ENCODE data around the gene SFTA2.

The SFTA2 gene

GRCh38 chr6:30894381-30894780 lies 37.6 kb downstream of the SFTA2 start:
- no peak for DNase-seq (ENCODE audit: low read depth, low spot score)

GRCh38 chr6:30893666-30894065 lies 38.3 kb downstream of the SFTA2 start:
- DNase-seq (ENCODE audit: low read depth, low spot score), result no peak

More at GRCh38 chr6:30894381-30894780, 37.6 kb downstream of the SFTA2 start:
- no peak overlapping the region for H3K4me3 ChIP-seq (ENCODE audit: low read length)

GRCh38 chr6:30893001-30893591 lies 38.9 kb downstream of the SFTA2 start:
- H3K4me3 ChIP-seq (ENCODE audit: low read length), result no peak overlapping the region
- no peak for DNase-seq (ENCODE audit: low read depth, low spot score)

More at GRCh38 chr6:30893666-30894065, 38.3 kb downstream of the SFTA2 start:
- H3K4me3 ChIP-seq (ENCODE audit: low read length), result no peak overlapping the region

DNA sequence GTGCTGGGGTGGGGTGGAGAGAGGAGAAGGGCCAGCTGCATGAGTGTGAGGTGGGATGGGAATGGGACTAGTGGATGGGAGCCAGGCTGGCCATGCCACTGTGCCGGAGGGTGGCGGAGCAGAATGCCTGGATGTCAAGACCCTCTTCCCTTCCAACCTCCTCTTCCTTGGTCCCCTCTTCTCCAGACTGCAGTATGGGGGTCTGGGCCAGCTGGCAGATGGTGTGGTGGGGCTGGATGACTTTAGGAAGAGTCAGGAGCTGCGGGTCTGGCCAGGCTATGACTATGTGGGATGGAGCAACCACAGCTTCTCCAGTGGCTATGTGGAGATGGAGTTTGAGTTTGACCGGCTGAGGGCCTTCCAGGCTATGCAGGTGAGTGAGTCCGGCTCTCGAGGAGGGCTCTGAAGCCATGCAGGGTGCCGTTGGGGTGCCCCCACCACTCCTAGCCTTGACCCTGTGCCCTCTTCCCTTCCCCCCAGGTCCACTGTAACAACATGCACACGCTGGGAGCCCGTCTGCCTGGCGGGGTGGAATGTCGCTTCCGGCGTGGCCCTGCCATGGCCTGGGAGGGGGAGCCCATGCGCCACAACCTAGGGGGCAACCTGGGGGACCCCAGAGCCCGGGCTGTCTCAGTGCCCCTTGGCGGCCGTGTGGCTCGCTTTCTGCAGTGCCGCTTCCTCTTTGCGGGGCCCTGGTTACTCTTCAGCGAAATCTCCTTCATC lies 40.0 kb downstream of the SFTA2 start:
- DNase-seq (ENCODE audit: low read depth, low spot score), result no peak
- no peak overlapping the region for H3K4me3 ChIP-seq (ENCODE audit: low read length)

- no peak for DNase-seq (ENCODE audit: low read depth, low spot score)
- H3K4me3 ChIP-seq (ENCODE audit: low read length), result no peak overlapping the region
These were observed 40.6 kb downstream of the SFTA2 start for GRCh38 chr6:30891450-30891723.

DNA sequence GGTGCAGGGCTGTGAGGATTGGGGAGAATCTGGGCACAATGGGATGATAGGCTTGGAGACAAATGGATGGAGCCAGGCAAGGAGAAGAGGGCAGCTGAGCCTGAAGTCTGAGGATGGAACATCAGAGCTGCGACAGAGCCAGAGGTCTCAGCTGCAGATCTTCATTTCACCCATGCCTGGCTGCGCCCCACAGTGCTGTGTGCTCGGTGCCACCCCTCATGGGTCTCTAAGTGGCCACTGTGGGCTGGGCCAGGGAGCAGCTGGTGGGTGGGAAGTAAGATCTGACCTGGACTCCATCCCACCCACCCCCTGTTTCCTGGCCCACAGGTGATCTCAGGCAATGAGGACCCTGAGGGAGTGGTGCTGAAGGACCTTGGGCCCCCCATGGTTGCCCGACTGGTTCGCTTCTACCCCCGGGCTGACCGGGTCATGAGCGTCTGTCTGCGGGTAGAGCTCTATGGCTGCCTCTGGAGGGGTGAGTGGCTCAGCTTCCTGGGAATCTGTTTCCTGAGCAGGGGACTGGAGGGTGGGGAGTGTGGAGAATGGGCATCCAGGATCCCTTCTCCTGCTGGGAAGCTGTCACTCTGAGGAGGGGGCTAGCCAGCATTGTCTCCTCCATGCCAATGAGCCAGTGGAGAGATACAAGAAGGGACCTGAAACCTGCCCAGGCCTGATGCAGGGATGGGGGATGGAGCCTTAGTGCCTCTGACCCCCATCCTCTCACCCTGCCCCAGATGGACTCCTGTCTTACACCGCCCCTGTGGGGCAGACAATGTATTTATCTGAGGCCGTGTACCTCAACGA lies 41.1 kb downstream of the SFTA2 start:
- DNase-seq (ENCODE audit: low read depth, low spot score), result no peak

GRCh38 chr6:30889921-30890645 lies 41.9 kb downstream of the SFTA2 start:
- no peak for DNase-seq (ENCODE audit: low read depth, low spot score)
- no peak overlapping the region for H3K4me3 ChIP-seq (ENCODE audit: low read length)

More for the DNA sequence above, 41.1 kb downstream of the SFTA2 start:
- H3K4me3 ChIP-seq (ENCODE audit: low read length), result no peak overlapping the region

DNA sequence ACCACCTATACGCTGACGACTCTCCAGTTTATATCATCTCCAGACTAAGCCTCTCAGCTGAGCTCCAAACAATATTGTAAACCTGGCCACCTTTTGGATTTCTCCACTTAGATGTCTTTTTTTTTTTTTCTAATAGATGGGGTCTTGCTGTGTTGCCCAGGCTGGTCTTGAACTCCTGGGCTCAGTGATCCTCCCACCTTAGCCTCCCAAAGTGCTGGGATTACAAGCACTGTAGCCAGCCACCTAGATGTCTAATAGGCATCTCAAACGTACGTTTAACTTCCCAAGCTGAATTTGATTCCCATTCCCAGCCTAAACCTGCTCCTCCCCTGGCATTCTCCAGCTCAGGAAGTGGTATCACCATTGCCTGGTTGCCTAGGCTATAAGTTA lies 42.5 kb downstream of the SFTA2 start:
- no peak for DNase-seq (ENCODE audit: low read depth, low spot score)
- H3K4me3 ChIP-seq (ENCODE audit: low read length), result no peak overlapping the region

- DNase-seq (ENCODE audit: low read depth, low spot score), result no peak
- no peak overlapping the region for H3K4me3 ChIP-seq (ENCODE audit: low read length)
These were observed 43.0 kb downstream of the SFTA2 start for GRCh38 chr6:30888816-30889495.

DNA sequence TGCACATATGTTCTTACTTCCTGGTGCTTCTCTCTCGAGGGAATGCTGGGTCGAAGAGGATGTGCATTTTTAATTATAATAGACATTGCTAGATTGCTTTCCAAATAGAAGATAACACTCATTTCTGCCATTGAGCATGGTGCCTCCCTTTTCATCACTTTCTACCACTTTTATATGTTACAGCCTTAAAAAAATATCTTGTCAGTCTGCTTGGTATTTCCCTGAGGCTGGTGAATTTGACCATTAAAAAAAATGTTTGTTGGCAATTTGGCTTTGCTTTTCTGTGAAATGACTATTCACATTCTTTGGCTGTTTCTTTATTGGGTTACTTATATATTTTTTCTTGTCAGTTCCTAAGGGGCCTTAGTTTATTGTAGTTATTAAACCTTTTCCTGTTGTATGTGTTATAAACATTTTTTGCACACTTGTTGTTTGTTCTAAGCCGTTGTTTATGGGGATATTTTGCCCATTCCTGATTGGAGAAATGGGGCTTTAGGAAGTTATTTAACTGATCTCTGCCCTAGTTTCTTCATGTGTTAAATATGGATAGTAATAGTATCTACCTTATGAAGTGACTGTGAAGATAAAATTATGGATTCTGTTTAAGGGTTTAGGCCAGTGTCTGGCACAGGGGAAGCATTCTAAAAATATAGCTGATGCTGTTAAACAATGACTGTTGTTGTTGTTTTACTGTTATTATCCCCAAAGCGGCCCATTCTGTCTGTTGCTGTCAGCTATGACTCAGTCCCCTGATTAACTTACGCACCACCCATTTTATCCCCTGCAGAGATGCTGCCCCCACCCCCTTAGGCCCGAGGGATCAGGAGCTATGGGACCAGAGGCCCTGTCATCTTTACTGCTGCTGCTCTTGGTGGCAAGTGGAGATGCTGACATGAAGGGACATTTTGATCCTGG lies 43.8 kb downstream of the SFTA2 start:
- H3K4me3 ChIP-seq (ENCODE audit: low read length), result no peak overlapping the region
- no peak for DNase-seq (ENCODE audit: low read depth, low spot score)

DNA sequence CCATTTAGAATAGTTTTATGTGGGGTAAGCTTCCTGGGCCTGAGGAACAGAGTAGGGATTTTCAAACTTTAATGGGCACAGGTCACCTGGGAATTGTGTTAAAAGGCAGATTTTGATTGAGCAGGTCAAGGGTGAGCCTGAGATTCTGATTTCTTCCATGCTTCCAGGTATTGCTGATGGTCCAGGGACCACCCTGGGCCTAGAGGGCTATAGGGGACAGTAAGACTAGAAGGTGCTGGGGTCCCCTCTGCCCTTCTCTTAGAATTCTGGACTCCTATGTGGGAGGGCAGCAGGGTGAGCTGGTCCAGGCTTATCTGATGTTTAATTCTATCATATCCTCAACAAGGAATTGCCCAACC lies 45.1 kb downstream of the SFTA2 start:
- no peak overlapping the region for H3K4me3 ChIP-seq (ENCODE audit: low read length)
- DNase-seq (ENCODE audit: low read depth, low spot score), result no peak

- H3K4me3 ChIP-seq (ENCODE audit: low read length), result no peak overlapping the region
- DNase-seq (ENCODE audit: low read depth, low spot score), result no peak
These were observed 45.7 kb downstream of the SFTA2 start for GRCh38 chr6:30885999-30886896.

- H3K4me3 ChIP-seq (ENCODE audit: low read length), result no peak overlapping the region
- DNase-seq (ENCODE audit: low read depth, low spot score), result no peak
These were observed 46.4 kb downstream of the SFTA2 start for GRCh38 chr6:30885481-30885998.

- H3K4me3 ChIP-seq (ENCODE audit: low read length), result peak overlapping the region; percentile 57
- DNase-seq (ENCODE audit: low read depth, low spot score), result no peak
These were observed 47.2 kb downstream of the SFTA2 start for GRCh38 chr6:30884521-30885480.

DNA sequence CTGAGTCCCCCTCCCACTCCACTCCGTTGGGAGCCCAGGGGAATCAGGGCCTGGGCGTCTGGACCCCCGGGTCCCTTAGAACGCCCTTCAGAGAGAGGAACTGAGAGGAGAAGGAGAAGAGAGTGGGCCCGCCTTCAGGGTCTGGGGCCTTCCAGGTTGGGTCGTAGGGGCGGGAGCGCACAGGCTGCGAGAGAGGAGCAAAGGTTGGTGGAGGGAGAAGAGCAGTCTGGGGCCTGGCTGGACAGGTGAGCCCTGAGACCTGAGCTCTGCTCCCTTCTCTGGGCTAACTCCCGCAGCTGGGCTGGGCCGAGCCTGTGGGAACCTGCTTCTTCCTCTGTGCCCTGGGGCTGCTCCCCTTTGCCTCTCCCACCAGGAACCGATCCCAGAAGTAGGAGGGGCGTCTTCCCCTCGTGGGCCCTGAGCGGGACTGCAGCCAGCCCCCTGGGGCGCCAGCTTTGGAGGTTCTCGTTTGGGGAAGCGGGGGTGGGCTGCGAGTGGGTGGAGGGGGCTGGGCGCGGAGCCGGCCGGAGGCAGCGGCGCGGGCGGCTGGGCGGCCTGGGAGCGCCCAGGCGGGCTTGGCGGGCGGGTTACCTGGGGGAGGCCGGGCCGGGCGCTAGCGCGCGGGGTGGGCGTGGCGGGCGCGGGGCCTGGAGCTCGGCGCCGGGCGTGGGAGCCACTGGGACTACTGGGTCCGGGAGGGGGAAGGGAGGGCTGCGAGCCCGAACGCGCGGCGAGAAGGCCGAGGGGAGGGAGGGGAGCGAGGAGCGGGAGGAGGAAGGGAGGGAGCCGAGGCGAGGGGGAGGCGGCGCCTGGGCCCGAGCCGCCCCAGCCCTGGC lies 48.1 kb downstream of the SFTA2 start, which contains the start of gene DDR1:
Gene DDR1 (plus strand): TSS at position 835 of the 836 bp plus-strand sequence. CDS start 4,211 bp downstream, outside the sequence.
- DNase-seq (ENCODE audit: low read depth, low spot score), result no peak
- peak within 1 kb of the TSS; percentile 57 for H3K4me3 ChIP-seq (ENCODE audit: low read length)
